Raji (cell line): Measurements from ENCODE around the gene PDGFRA.

Experiments used
- POLR2A ChIP-seq: IDR thresholded peaks from 2 replicates; pipeline ENCODE4 v1.6.1; 2011; ENCODE audit warnings: low read depth, low read length, control low read depth; ENCODE audit not compliant: insufficient read depth

The PDGFRA gene

DNA sequence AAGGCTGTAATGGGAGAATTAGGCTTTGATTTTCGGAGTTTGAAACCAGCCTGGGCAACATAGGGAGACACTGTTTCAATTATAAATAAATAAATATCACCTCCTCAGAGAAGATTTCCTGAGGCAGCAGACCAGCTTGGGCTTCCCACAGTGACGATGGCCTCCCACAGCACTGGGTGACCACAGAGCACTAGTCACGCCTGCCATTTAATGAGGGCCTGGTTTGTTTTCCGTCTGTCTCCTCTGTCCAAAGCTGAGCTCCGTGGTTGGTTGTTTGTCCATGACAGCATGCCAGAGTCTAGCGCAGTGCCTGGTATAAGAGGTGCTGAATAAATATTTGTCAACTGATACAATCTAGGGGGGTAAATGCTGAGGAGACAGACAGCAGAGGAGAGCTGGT, 10.4 kb upstream of the PDGFRA start:
- no peak for TF ChIP-seq POLR2A

GRCh38 chr4:54224996-54225597, 4.0 kb upstream of the PDGFRA start:
- no peak for TF ChIP-seq POLR2A

DNA sequence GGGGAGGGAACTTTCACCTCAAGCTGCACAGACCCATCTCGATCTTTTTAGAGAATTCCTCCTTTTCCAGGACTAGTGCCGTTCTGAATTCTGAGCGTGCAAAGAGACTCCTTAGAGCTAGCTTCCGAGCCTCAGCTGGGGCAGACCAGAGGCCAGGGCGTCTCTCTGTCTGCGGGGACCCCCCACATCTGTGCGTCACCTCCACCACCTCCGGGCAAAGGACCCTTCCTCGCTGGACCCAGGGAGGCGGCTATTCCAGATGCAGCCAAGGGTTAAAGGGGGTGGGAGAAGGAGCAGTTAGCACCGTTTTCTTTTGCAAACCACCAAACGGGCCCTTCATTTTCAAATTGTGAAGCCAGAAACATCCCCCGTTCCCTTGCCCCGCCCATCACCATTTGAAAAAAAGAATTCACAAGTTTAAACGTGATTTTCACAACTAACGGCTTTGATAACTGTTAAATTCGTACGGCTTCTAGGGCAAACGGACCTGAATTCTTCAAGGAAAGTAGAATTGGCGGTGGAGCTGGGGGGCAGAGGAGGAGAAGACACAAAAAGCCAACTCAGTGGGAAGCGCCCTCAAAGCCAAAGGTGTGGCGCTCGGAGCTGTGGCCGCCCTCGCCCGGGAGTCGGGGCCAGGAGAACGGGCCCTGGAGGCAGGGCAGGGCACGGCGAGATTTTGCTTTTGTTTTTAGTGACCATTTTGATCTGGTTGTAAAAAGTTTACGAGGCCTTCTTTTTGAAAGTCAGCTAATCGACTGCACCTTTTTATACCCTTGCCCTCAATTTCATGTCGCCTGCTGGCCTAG, 3.3 kb upstream of the PDGFRA start:
- TF ChIP-seq POLR2A, result no peak

- no peak for TF ChIP-seq POLR2A
These were observed 2.5 kb upstream of the PDGFRA start for GRCh38 chr4:54226404-54227255.

DNA sequence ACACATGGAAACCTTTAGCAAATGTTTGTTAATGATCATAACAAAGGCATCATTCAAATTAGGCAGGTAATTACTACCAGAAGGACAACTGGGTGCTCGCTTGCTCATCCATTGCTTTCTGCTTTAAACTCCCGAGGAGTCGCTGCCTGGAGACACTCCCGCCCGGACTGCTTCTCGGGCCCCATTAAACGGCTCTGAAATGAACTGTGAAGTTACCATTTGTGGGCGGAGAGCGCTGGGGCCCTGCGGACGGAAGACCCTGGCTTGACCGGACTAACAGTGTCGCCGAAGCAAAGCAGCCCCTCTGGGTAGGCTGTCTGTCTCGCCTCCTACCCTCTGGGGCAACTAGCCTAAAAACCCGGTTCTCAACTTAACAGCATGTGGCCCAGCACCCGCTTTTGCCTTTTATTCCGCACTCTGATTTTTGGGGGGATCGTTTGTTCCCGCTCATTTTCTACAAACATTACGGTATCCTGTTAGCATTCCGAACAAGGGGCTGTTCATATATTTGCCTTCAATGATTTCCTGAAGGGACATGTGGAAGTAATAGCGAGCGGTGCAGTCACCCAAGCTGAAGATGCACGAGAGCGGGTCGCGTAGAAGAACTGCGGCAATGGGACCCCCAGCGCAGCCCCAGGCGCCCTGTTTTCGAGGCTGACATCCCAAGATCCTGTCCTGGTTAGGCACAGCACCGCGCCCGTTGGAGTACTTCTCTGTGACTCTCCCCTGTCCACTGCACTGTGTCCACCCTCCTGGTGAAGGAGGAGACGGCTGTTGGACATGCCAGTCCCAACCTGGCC, 1.6 kb upstream of the PDGFRA start:
- TF ChIP-seq POLR2A, result no peak

- TF ChIP-seq POLR2A, result no peak
These were observed 1.0 kb upstream of the PDGFRA start for GRCh38 chr4:54228056-54228527.

DNA sequence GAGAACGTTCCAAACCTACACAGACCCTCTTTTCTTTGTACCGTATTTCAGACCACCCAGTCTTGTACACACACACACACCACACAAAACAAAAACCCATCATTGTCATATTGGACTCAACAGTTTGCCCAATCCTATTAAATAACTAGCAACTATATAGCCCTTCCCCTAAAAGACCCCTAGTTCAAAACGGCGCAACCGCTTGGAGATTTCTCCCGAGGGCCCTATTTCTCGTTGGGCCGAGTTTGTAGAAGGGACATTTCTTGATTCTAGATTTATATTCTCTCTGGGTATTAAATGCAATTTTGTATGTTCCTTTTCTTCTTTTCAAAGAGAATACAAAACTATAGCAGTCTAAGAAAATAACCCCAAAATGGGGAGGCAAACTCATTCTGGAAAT, 547 bp upstream of the PDGFRA start:
- TF ChIP-seq POLR2A, result no peak

DNA sequence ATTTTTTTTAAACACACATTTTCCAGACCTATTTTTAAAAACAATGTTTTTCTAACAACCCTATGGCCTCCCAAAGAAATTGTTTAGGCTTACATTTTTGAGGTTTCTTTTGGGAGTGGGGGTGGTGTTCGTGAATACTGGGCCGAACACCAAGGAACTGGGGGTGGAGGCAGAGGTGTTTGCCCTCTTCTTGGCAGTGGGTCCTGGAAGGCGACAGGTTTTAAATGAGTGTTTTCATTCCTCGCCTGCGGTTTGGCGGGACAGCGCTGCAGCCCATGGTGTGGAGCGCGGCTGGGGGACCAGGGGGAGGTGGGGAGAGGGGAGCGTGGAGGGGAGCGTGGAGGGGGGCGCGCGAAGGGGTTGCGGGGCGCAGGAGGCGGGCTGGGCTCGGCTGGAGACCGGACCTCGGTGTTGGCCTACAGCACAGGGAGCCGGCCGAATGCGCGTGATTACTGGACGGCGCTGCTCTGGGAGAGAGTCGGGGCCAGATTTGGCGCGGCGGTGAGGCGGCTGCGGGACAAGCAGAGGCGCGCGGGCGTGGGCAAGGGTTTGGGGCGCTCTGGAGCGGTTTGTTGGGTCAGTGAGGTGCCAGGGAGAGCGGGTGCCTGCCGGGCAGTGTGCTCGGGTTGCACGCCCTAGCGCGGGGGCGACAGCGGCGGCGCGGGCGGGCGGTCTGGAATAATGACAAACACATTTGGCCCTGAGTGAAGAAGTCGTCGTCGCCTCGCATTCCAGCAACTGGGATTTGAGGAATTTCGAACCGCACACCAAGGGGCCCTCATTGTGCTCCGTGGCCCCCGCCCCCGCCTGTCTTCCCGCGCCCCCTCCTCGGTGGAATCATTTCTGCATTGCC, 764 bp downstream of the PDGFRA start:
- TF ChIP-seq POLR2A, result no peak

GRCh38 chr4:54230484-54231418, 1.7 kb downstream of the PDGFRA start:
- TF ChIP-seq POLR2A, result no peak

DNA sequence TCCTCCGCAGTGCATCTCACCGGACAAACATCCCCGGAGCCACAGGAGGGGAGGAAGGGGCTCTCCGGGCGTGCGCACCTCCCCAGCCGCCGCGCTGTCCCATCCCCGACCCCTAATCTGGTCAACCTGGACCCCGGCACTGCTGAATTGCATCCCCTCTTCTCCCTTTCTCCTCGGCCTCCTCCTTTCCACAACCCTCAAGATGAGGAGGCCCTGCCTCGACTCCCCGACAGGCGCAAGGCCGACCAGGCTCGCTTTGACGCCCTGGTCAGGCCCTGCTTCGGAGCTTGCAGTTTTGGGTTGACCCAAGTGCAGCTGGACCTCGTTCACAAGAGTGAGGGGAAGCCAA, 2.3 kb downstream of the PDGFRA start:
- no peak for TF ChIP-seq POLR2A

- TF ChIP-seq POLR2A, result no peak
These were observed 2.9 kb downstream of the PDGFRA start for GRCh38 chr4:54231768-54232688.

- TF ChIP-seq POLR2A, result no peak
These were observed 4.2 kb downstream of the PDGFRA start for GRCh38 chr4:54233277-54233696.
